LNCAP (cell line): Measurements from ENCODE around the gene NOS1AP.

Experiments used
- CTCF ChIP-seq: fragments of 450-650 bp; IDR thresholded peaks from 2 replicates; pipeline ENCODE4 v1.5.1; 2017; ENCODE audit warnings: mild to moderate bottlenecking

The NOS1AP gene

GRCh38 chr1:162327788-162328165 lies 258.3 kb downstream of the NOS1AP start:
- no peak for TF ChIP-seq CTCF

- TF ChIP-seq CTCF, result no peak
Measured at GRCh38 chr1:162328512-162328911, 259.0 kb downstream of the NOS1AP start.

- no peak for TF ChIP-seq CTCF
Measured at GRCh38 chr1:162329826-162330225, 260.3 kb downstream of the NOS1AP start.

- TF ChIP-seq CTCF, result no peak
Measured at GRCh38 chr1:162333991-162334390, 264.5 kb downstream of the NOS1AP start.

GRCh38 chr1:162335126-162335525 lies 265.6 kb downstream of the NOS1AP start:
- TF ChIP-seq CTCF, result no peak

- no peak for TF ChIP-seq CTCF
Measured at GRCh38 chr1:162336621-162337285, 267.3 kb downstream of the NOS1AP start.

GRCh38 chr1:162342452-162342983 lies 273.0 kb downstream of the NOS1AP start:
- TF ChIP-seq CTCF, result no peak

GRCh38 chr1:162343470-162343869 lies 274.0 kb downstream of the NOS1AP start:
- no peak for TF ChIP-seq CTCF
